ENCODE measurements around the gene SRF.

DNA sequence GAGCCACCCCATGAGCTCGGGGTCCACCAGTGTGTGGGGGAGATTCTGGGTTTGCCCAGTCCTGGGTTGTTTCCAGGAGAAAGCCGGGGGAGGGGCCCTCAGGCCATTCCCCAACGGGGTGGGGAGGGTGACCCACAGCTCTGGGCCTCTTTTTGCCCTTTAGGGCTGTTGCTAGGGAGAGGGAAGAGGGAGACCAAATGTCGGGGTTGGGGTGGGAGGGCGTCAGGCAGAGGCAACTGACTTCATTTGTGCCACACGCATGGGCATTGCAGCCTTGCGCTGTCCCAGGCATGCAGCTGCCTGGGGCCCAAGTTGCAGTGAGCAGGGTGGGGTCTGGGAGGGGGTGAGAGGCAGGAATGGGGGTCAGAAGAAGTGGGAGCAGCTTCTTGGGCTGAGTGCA, 9.0 kb downstream of the SRF start:
- no peak for TF ChIP-seq EP300 (IDR thresholded peaks at IDR 0.05)
- TF ChIP-seq, protein P1, sequence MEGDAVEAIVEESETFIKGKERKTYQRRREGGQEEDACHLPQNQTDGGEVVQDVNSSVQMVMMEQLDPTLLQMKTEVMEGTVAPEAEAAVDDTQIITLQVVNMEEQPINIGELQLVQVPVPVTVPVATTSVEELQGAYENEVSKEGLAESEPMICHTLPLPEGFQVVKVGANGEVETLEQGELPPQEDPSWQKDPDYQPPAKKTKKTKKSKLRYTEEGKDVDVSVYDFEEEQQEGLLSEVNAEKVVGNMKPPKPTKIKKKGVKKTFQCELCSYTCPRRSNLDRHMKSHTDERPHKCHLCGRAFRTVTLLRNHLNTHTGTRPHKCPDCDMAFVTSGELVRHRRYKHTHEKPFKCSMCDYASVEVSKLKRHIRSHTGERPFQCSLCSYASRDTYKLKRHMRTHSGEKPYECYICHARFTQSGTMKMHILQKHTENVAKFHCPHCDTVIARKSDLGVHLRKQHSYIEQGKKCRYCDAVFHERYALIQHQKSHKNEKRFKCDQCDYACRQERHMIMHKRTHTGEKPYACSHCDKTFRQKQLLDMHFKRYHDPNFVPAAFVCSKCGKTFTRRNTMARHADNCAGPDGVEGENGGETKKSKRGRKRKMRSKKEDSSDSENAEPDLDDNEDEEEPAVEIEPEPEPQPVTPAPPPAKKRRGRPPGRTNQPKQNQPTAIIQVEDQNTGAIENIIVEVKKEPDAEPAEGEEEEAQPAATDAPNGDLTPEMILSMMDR (IDR thresholded peaks at IDR 0.05), result no peak
